ENCODE data around the gene LRRC32.
A peak's percentile ranks its signal among the peaks of the same experiment; 100 is the strongest.

Gene LRRC32

GRCh38 chr11:76680518-76681425 lies 10.2 kb upstream of the LRRC32 start:
- peak; percentile 83 for DNase-seq
- peak; percentile 85 for TF ChIP-seq CTCF (IDR thresholded peaks at IDR 0.05; ENCODE audit: low read depth, low read length)
- Histone ChIP-seq H3K9me3 (ENCODE audit: severe bottlenecking) (peaks cover 7% of the 10 kb centered on the region), H3K36me3 (no peaks in the 10 kb centered on the region), H3K27me3 (ENCODE audit: insufficient read depth, low read depth, severe bottlenecking) (no peaks in the 10 kb centered on the region), H3K4me3 (ENCODE audit: low read depth, low read length) (no peak overlapping the region), H3K27ac (no peak overlapping the region)

- no peaks in the 10 kb centered on the region for H3K27me3 ChIP-seq (ENCODE audit: insufficient read depth, low read depth, severe bottlenecking)
- no peak for DNase-seq
- H3K36me3 ChIP-seq = no peaks in the 10 kb centered on the region
- no peaks in the 10 kb centered on the region for H3K9me3 ChIP-seq (ENCODE audit: severe bottlenecking)
- no peak overlapping the region for H3K4me3 ChIP-seq (ENCODE audit: low read depth, low read length)
- no peak overlapping the region for H3K27ac ChIP-seq
- TF ChIP-seq CTCF (IDR thresholded peaks at IDR 0.05; ENCODE audit: low read depth, low read length) = no peak
Measured at GRCh38 chr11:76678321-76678720, 7.8 kb upstream of the LRRC32 start.

GRCh38 chr11:76677458-76677765 lies 6.9 kb upstream of the LRRC32 start:
- no peaks in the 10 kb centered on the region for H3K36me3 ChIP-seq
- no peaks in the 10 kb centered on the region for H3K27me3 ChIP-seq (ENCODE audit: insufficient read depth, low read depth, severe bottlenecking)
- H3K4me3 ChIP-seq (ENCODE audit: low read depth, low read length) = no peak overlapping the region
- TF ChIP-seq CTCF (IDR thresholded peaks at IDR 0.05; ENCODE audit: low read depth, low read length) = no peak
- no peaks in the 10 kb centered on the region for H3K9me3 ChIP-seq (ENCODE audit: severe bottlenecking)
- H3K27ac ChIP-seq = no peak overlapping the region
- DNase-seq = no peak

- TF ChIP-seq CTCF (IDR thresholded peaks at IDR 0.05; ENCODE audit: low read depth, low read length) = no peak
- DNase-seq = no peak
- Histone ChIP-seq H3K27ac (no peak overlapping the region), H3K36me3 (no peaks in the 10 kb centered on the region), H3K27me3 (ENCODE audit: insufficient read depth, low read depth, severe bottlenecking) (no peaks in the 10 kb centered on the region), H3K9me3 (ENCODE audit: severe bottlenecking) (no peaks in the 10 kb centered on the region), H3K4me3 (ENCODE audit: low read depth, low read length) (no peak overlapping the region)
Measured at GRCh38 chr11:76676636-76677457, 6.3 kb upstream of the LRRC32 start.

GRCh38 chr11:76674517-76675400 lies 4.2 kb upstream of the LRRC32 start:
- H3K27ac ChIP-seq = no peak overlapping the region
- no peak for DNase-seq
- H3K27me3 ChIP-seq (ENCODE audit: insufficient read depth, low read depth, severe bottlenecking) = no peaks in the 10 kb centered on the region
- H3K4me3 ChIP-seq (ENCODE audit: low read depth, low read length) = no peak overlapping the region
- H3K9me3 ChIP-seq (ENCODE audit: severe bottlenecking) = no peaks in the 10 kb centered on the region
- no peaks in the 10 kb centered on the region for H3K36me3 ChIP-seq
- peak; percentile 44; the same call in 1 of the 2 replicates for TF ChIP-seq CTCF (IDR thresholded peaks at IDR 0.05; ENCODE audit: low read depth, low read length)
